WERI-Rb-1 (cell line): ENCODE measurements around the gene SNX30.

Source experiments
- DNase-seq: peaks from one replicate; pipeline ENCODE4 v3.0.0-alpha.2; 2020
- H3K27ac ChIP-seq: fragments of 250-450 bp; sonication (Bioruptor Pico); 2 replicates; pipeline ENCODE4 v1.5.1; 2020; ENCODE audit warnings: mild to moderate bottlenecking, moderate library complexity
- H3K27me3 ChIP-seq: fragments of 250-450 bp; sonication (Bioruptor Pico); 2 replicates; pipeline ENCODE4 v1.5.1; 2021; ENCODE audit warnings: mild to moderate bottlenecking, low read depth, moderate library complexity; ENCODE audit not compliant: insufficient read depth, severe bottlenecking
- H3K36me3 ChIP-seq: fragments of 250-450 bp; sonication (Bioruptor Pico); 2 replicates; pipeline ENCODE4 v1.5.1; 2020; ENCODE audit warnings: mild to moderate bottlenecking, moderate library complexity
- H3K4me3 ChIP-seq: 2 replicates; pipeline ENCODE4 v1.5.1; 2011; ENCODE audit warnings: low read depth, mild to moderate bottlenecking, control low read depth, low read length
- H3K9me3 ChIP-seq: fragments of 250-450 bp; sonication (Bioruptor Pico); 2 replicates; pipeline ENCODE4 v1.5.1; 2021; ENCODE audit warnings: mild to moderate bottlenecking, moderate library complexity; ENCODE audit not compliant: severe bottlenecking
- TF ChIP-seq, protein P1 (sequence below): IDR thresholded peaks from 2 replicates; pipeline ENCODE4 v1.5.1; 2011; ENCODE audit warnings: low read depth, mild to moderate bottlenecking, control low read depth, inconsistent platforms, low read length

SNX30 gene

DNA sequence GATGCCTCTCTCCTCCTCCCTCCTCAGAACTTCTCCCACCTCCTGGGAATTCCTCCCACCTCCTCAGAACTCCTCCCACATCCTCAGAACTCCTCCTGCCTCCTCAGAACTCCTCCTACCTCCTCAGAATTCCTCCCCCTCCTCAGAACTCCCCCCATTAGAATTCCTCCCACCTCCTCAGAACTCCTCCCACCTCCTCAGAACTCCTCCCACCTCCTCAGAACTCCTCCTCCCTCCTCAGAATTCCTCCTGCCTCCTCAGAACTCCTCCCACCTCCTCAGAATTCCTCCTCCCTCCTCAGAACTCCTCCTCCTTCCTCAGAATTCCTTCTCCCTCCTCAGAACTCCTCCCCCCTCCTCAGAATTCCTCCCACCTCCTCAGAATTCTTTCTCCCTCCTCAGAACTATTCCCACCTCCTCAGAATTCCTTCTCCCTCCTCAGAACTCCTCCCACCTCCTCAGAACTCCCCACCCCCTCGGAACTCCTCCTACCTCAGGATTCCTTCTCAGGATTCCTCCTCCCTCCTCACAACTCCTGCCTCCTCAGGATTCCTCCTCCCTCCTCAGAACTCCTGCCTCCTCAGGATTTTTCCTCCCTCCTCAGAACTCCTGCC lies 116.2 kb downstream of the SNX30 start:
- DNase-seq, result no peak
- no peak overlapping the region for H3K4me3 ChIP-seq
- TF ChIP-seq, protein P1, sequence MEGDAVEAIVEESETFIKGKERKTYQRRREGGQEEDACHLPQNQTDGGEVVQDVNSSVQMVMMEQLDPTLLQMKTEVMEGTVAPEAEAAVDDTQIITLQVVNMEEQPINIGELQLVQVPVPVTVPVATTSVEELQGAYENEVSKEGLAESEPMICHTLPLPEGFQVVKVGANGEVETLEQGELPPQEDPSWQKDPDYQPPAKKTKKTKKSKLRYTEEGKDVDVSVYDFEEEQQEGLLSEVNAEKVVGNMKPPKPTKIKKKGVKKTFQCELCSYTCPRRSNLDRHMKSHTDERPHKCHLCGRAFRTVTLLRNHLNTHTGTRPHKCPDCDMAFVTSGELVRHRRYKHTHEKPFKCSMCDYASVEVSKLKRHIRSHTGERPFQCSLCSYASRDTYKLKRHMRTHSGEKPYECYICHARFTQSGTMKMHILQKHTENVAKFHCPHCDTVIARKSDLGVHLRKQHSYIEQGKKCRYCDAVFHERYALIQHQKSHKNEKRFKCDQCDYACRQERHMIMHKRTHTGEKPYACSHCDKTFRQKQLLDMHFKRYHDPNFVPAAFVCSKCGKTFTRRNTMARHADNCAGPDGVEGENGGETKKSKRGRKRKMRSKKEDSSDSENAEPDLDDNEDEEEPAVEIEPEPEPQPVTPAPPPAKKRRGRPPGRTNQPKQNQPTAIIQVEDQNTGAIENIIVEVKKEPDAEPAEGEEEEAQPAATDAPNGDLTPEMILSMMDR, result no peak
- H3K9me3 ChIP-seq, result no peaks in the 10 kb centered on the region
- no peak overlapping the region for H3K27ac ChIP-seq
- no peaks in the 10 kb centered on the region for H3K27me3 ChIP-seq
- peaks cover 45% of the 10 kb centered on the region for H3K36me3 ChIP-seq

DNA sequence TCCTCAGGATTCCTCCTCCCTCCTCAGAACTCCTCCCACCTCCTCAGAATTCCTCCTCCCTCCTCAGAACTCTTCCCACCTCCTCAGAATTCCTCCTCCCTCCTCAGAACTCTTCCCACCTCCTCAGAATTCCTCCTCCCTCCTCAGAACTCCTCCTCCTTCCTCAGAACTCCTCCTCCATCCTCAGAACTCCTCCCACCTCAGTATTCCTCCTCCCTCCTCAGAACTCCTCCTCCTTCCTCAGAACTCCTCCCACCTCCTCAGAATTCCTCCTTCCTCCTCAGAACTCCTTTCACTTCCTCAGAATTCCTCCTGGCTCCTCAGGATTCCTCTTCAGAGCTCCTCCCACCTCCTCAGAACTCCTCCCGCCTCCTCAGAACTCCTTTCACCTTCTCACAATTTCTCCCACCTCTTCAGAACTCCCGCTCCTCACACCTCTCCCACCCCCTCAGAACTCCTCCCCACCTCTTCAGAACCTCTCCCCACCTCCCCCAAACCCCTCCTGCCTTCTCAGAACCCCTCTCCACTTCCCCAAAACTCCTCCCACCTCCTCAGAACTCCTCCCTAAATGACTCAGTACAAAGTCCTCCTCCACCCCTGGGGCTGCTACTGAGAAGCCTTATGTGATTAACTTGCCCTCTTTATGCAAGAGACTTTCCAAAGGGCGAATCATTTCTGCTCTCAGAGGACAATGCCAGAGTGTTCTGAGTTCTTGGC lies 116.9 kb downstream of the SNX30 start:
- TF ChIP-seq, protein P1, result no peak
- H3K9me3 ChIP-seq, result no peaks in the 10 kb centered on the region
- H3K36me3 ChIP-seq, result peaks cover 45% of the 10 kb centered on the region
- no peak for DNase-seq
- H3K27ac ChIP-seq, result no peak overlapping the region
- no peaks in the 10 kb centered on the region for H3K27me3 ChIP-seq
- H3K4me3 ChIP-seq, result no peak overlapping the region

DNA sequence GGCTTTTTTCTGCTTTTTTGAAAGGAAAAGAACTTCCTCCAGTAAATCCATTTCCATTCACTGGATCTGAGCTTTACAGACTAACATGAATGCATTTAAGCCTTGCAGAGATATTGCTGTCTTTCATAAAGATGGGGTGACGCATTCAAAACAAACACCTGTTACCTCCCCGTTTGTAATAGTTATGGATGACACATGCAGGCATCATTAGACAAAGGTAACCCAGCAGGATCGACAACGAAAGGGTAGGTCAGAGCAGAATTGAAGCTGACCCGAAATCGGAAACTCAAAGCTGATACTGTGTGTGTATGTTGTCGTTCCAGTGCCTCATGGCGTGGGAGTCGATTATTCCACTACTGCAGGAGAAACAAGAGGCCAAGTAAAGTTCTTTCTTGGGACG lies 117.9 kb downstream of the SNX30 start:
- no peak for DNase-seq
- no peaks in the 10 kb centered on the region for H3K9me3 ChIP-seq
- TF ChIP-seq, protein P1, result no peak
- H3K36me3 ChIP-seq, result peaks cover 45% of the 10 kb centered on the region
- H3K4me3 ChIP-seq, result no peak overlapping the region
- no peak overlapping the region for H3K27ac ChIP-seq
- no peaks in the 10 kb centered on the region for H3K27me3 ChIP-seq

DNA sequence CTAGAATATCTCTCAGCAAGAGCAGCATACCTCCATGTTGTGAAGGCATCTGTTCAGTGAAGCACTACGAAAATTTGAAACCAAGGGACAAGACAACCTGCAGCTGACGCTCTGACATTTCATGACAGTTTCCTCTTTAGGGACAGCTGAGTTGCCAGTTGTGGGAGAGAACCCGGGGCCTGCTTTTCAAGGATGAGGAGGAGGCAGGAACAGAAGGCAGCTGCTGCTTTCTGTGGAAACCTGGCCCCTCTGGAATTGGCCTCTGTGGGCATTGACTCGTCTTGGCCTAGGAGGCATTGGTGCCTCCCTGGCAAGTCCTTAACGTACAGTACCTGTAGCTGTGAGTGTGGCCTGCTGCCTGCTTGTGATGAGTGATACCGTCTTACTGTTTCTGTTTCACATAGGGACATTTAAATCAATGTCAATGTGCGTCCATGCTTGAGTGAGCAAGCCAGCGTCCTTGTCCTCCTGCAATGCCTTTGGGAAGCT lies 118.5 kb downstream of the SNX30 start:
- no peak overlapping the region for H3K27ac ChIP-seq
- TF ChIP-seq, protein P1, result no peak
- DNase-seq, result no peak
- H3K36me3 ChIP-seq, result peaks cover 44% of the 10 kb centered on the region
- H3K4me3 ChIP-seq, result no peak overlapping the region
- no peaks in the 10 kb centered on the region for H3K9me3 ChIP-seq
- no peaks in the 10 kb centered on the region for H3K27me3 ChIP-seq

DNA sequence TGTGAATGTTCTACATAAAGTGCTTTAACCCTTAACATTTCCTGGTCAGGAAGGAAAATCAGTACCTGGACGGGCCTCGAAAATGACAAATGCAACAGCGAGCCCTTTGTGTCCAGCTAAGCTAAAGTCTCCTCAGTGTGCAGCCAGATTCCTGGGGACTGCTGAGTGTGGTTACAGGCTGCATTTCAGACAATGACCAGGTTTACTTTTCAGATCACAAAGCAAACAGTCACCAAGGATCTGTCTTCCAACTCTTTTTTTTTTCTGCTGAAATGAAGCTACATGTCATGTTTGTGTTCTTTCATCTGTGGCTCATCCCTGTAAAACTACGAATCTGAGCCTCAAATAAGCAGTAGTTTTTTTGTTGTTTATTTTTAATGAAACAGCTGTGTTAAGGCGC lies 119.4 kb downstream of the SNX30 start:
- H3K36me3 ChIP-seq, result peaks cover 37% of the 10 kb centered on the region
- H3K27ac ChIP-seq, result no peak overlapping the region
- H3K4me3 ChIP-seq, result no peak overlapping the region
- no peaks in the 10 kb centered on the region for H3K27me3 ChIP-seq
- TF ChIP-seq, protein P1, result no peak
- H3K9me3 ChIP-seq, result no peaks in the 10 kb centered on the region
- no peak for DNase-seq
